ENCODE results near the gene ANO7. TPM values are rescaled to one million over a fixed set of nuclear protein-coding genes. Genes with fewer than 3 reads are reported as not detected.

The ANO7 gene
- total and polyA plus RNA-seq, 2 of the 13 experiments (the other 11 are each of a cell fraction or from before 2014, with no cell fraction given) = 4.1 to 4.9 TPM

DNA sequence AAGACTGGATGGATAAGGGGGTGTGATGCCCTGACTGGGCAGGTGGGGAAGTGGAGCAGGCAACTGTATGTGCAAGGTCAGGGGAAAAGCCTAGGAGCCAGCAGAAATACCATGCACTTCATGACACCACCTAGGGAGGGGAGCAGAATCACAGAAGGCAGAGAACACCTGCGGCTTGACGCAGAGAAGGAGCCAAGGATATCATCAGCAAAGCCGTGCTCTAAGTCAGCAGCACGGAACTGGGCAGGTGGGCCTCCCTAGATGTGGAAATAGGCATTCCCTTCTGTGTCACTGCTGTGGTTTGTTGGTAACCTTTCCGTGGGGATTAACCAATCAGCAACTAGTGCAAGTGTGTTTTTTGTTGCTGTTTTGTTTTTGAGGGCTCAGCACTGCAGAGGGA lies 85.7 kb downstream of the ANO7 start:
- peaks cover 94% of the 10 kb centered on the region for H3K79me2 ChIP-seq (ENCODE audit: insufficient read depth, low read length)
- no TSS peak for BruUV-seq (replicated peaks)
- ChIA-PET POLR2A (interaction anchor here (1.9 kb wide), 1 partner anchor 40 kb away, joined by 7 read pairs; no protein-coding TSS in a partner anchor), CTCF (ENCODE audit: low intra/inter-chr PET ratio, low total read pairs) (interaction anchor here (0.6 kb wide), 1 partner anchor 70 kb away, joined by 3 read pairs; no protein-coding TSS in a partner anchor)
- peaks cover 52% of the 10 kb centered on the region for H3K4me1 ChIP-seq (ENCODE audit: insufficient read depth, low read length)
- peaks cover 30% of the 10 kb centered on the region for H4K20me1 ChIP-seq (ENCODE audit: insufficient read depth, low read length)
- WGBS (ENCODE audit: low lambda C conversion rate) = 67% methylated on average over 5 of the region's 5 CpGs
- 0 out of 2 replicates have a peak overlapping the region, but pooled peaks have one; percentile 3 for H3K4me2 ChIP-seq (ENCODE audit: low read depth, low read length)
- FAIRE-seq (no peak), ATAC-seq (peak; percentile 35), DNase-seq (ENCODE audit: low spot score) (no peak)
- H3K27ac ChIP-seq (ENCODE audit: extremely low read length, insufficient read depth, low read length) = peak overlapping the region; percentile 4
- H3K9me3 ChIP-seq (ENCODE audit: low read length) = no peaks in the 10 kb centered on the region
- intact Hi-C loops (cut with micrococcal nuclease; ENCODE audit: unreplicated experiment) (loop anchor here (10.0 kb wide), 1 partner anchor 81 kb away; the partner anchor contains the start of gene FARP2), in situ Hi-C loops (cut with HindIII; ENCODE audit: extremely low pct_ligation_motif_present, low pct_unique_long_range_greater_than_20kb) (no loop called here)
- no peaks in the 10 kb centered on the region; a peak in 1 of 5 replicates for H3K27me3 ChIP-seq (ENCODE audit: control insufficient read depth in 1 of 2, insufficient read depth in 2 of 2, low read length in 2 of 2)
- H3K4me3 ChIP-seq (replicated peaks in 1 of 3; ENCODE audit: insufficient read depth in 1 of 3, low read depth in 2 of 3, low read length in 3 of 3) = no peak overlapping the region
- no peak overlapping the region for H3K9ac ChIP-seq (ENCODE audit: insufficient read depth, low read depth, low read length)
- H2AFZ ChIP-seq (ENCODE audit: low read length) = no peak overlapping the region
- H3K36me3 ChIP-seq (replicated peaks in 1 of 2; ENCODE audit: control insufficient read depth in 1 of 2, insufficient read depth in 2 of 2, low read length in 2 of 2) = peaks cover 4% of the 10 kb centered on the region in 2 experiments; a peak in 4 of 5 replicates
- TF ChIP-seq STAG1 (CRISPR knock-in tag; IDR thresholded peaks at IDR 0.05) (0 out of 2 replicates have a peak, but pooled peaks have one; percentile 5), FOXA1 (IDR thresholded peaks at IDR 0.05) (no peak), FOXA1 (CRISPR knock-in tag; IDR thresholded peaks at IDR 0.05) (no peak), MAFK (conservative IDR thresholded peaks at IDR 0.05 in 1 of 2, IDR thresholded peaks at IDR 0.05 in 1 of 2; ENCODE audit: low read length in 2 of 2) (peak; percentile 52 to 57; a peak in 3 of 4 replicates), ZNF558 (CRISPR knock-in tag; IDR thresholded peaks at IDR 0.05; ENCODE audit: borderline replicate concordance) (no peak), ZMAT3 (CRISPR knock-in tag; conservative IDR thresholded peaks at IDR 0.05) (no peak), RELA (CRISPR knock-in tag; IDR thresholded peaks at IDR 0.05) (no peak), ZNF20 (CRISPR knock-in tag; IDR thresholded peaks at IDR 0.05) (no peak), ZBTB38 (CRISPR knock-in tag; IDR thresholded peaks at IDR 0.05) (peak; percentile 67), ZNF543 (CRISPR knock-in tag; IDR thresholded peaks at IDR 0.05) (no peak), ZNF180 (CRISPR knock-in tag; IDR thresholded peaks at IDR 0.05; ENCODE audit: borderline replicate concordance, low read depth) (no peak), REL (CRISPR knock-in tag; conservative IDR thresholded peaks at IDR 0.05) (no peak), ZNF207 (IDR thresholded peaks at IDR 0.05; ENCODE audit: borderline replicate concordance) (no peak), KLF6 (CRISPR knock-in tag; IDR thresholded peaks at IDR 0.05) (no peak), MEIS2 (CRISPR knock-in tag; IDR thresholded peaks at IDR 0.05) (no peak), FOSL1 (CRISPR knock-in tag; IDR thresholded peaks at IDR 0.05; ENCODE audit: borderline replicate concordance) (no peak), MZF1 (CRISPR knock-in tag; IDR thresholded peaks at IDR 0.05; ENCODE audit: borderline replicate concordance) (no peak), REPIN1 (CRISPR knock-in tag; IDR thresholded peaks at IDR 0.05; ENCODE audit: borderline replicate concordance, low read depth) (no peak), ZNF747 (CRISPR knock-in tag; IDR thresholded peaks at IDR 0.05; ENCODE audit: borderline replicate concordance) (no peak), NFYB (CRISPR knock-in tag; IDR thresholded peaks at IDR 0.05) (peak; percentile 62)
- TF ChIP-seq, protein P1, sequence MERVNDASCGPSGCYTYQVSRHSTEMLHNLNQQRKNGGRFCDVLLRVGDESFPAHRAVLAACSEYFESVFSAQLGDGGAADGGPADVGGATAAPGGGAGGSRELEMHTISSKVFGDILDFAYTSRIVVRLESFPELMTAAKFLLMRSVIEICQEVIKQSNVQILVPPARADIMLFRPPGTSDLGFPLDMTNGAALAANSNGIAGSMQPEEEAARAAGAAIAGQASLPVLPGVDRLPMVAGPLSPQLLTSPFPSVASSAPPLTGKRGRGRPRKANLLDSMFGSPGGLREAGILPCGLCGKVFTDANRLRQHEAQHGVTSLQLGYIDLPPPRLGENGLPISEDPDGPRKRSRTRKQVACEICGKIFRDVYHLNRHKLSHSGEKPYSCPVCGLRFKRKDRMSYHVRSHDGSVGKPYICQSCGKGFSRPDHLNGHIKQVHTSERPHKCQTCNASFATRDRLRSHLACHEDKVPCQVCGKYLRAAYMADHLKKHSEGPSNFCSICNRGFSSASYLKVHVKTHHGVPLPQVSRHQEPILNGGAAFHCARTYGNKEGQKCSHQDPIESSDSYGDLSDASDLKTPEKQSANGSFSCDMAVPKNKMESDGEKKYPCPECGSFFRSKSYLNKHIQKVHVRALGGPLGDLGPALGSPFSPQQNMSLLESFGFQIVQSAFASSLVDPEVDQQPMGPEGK (CRISPR knock-in tag; IDR thresholded peaks at IDR 0.05) = 0 out of 2 replicates have a peak, but pooled peaks have one; percentile 12
- TF ChIP-seq, protein P2, sequence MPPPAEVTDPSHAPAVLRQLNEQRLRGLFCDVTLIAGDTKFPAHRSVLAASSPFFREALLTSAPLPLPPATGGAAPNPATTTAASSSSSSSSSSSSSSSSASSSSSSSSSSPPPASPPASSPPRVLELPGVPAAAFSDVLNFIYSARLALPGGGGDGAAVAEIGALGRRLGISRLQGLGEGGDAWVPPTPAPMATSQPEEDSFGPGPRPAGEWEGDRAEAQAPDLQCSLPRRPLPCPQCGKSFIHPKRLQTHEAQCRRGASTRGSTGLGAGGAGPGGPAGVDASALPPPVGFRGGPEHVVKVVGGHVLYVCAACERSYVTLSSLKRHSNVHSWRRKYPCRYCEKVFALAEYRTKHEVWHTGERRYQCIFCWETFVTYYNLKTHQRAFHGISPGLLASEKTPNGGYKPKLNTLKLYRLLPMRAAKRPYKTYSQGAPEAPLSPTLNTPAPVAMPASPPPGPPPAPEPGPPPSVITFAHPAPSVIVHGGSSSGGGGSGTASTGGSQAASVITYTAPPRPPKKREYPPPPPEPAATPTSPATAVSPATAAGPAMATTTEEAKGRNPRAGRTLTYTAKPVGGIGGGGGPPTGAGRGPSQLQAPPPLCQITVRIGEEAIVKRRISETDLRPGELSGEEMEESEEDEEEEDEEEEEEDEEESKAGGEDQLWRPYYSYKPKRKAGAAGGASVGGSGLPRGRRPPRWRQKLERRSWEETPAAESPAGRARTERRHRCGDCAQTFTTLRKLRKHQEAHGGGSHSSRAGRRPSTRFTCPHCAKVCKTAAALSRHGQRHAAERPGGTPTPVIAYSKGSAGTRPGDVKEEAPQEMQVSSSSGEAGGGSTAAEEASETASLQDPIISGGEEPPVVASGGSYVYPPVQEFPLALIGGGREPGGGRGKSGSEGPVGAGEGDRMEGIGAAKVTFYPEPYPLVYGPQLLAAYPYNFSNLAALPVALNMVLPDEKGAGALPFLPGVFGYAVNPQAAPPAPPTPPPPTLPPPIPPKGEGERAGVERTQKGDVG (CRISPR knock-in tag; IDR thresholded peaks at IDR 0.05; ENCODE audit: borderline replicate concordance) = no peak
